Stimulated activated CD8-positive, alpha-beta memory T cell treated with anti-CD3 and anti-CD28 coated beads, Interleukin-4, amount 100 ng/mL, for 24 hours (primary cell): ENCODE data around the gene GORASP1.

Source experiments
- DNase-seq: peaks from one replicate; pipeline ENCODE4 v3.0.0-alpha.2; 2020; ENCODE audit warnings: low read depth

The GORASP1 gene

GRCh38 chr3:39141171-39141995 lies 34.0 kb upstream of the GORASP1 start:
- no peak for DNase-seq

GRCh38 chr3:39140341-39140971 lies 33.0 kb upstream of the GORASP1 start:
- DNase-seq, result no peak

GRCh38 chr3:39139442-39139841 lies 32.0 kb upstream of the GORASP1 start:
- no peak for DNase-seq

GRCh38 chr3:39138804-39139415 lies 31.5 kb upstream of the GORASP1 start:
- no peak for DNase-seq

- DNase-seq, result no peak
These were observed 30.8 kb upstream of the GORASP1 start for GRCh38 chr3:39137991-39138803.

GRCh38 chr3:39137435-39137936 lies 30.1 kb upstream of the GORASP1 start:
- DNase-seq, result no peak

- no peak for DNase-seq
These were observed 29.4 kb upstream of the GORASP1 start for GRCh38 chr3:39136533-39137434.

- DNase-seq, result no peak
These were observed 27.9 kb upstream of the GORASP1 start for GRCh38 chr3:39135170-39135805.

GRCh38 chr3:39134305-39134704 lies 26.9 kb upstream of the GORASP1 start:
- no peak for DNase-seq

- no peak for DNase-seq
These were observed 26.4 kb upstream of the GORASP1 start for GRCh38 chr3:39133822-39134221.

GRCh38 chr3:39133093-39133490 lies 25.7 kb upstream of the GORASP1 start:
- DNase-seq, result no peak

- no peak for DNase-seq
These were observed 25.0 kb upstream of the GORASP1 start for GRCh38 chr3:39132096-39133092.

GRCh38 chr3:39130693-39131265 lies 23.4 kb upstream of the GORASP1 start:
- DNase-seq, result no peak

- DNase-seq, result no peak
These were observed 22.6 kb upstream of the GORASP1 start for GRCh38 chr3:39130026-39130425.

GRCh38 chr3:39128951-39129350 lies 21.5 kb upstream of the GORASP1 start:
- no peak for DNase-seq

GRCh38 chr3:39127908-39128304 lies 20.5 kb upstream of the GORASP1 start:
- DNase-seq, result no peak

- DNase-seq, result no peak
These were observed 20.0 kb upstream of the GORASP1 start for GRCh38 chr3:39127269-39127907.

GRCh38 chr3:39126532-39127071 lies 19.2 kb upstream of the GORASP1 start:
- no peak for DNase-seq
